GM11168 (cell line): ENCODE measurements around the gene C19orf33.

Source experiments
- in situ Hi-C: fragments of 300-500 bp; cut with MboI; formaldehyde crosslinking; loops from one replicate; pipeline ENCODE4 v1.12.0; 2022; ENCODE audit warnings: low sequenced_read_pairs; ENCODE audit not compliant: unreplicated experiment

C19orf33 gene

GRCh38 chr19:38277969-38278680 is 25.9 kb upstream of the C19orf33 start:
- in situ Hi-C loops = no loop called here

DNA sequence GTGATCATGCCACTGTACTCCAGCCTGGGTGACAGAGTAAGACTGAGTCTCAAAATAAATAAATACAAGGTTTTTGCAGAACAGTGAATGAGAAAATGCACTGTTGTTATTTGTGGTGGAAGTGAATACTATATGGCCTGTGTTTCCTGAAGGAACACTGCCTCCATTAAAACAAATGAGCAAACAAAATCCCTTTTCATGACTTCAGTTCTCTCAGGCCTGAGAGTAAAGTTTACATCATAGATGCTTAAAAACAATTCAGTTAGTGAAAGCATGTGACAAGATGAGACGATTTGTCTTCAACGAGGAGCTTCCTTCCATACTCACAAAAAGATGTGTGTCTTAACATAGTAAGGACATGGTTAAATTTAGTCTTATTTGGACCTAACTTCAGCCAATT is 25.3 kb upstream of the C19orf33 start:
- in situ Hi-C loops = no loop called here

DNA sequence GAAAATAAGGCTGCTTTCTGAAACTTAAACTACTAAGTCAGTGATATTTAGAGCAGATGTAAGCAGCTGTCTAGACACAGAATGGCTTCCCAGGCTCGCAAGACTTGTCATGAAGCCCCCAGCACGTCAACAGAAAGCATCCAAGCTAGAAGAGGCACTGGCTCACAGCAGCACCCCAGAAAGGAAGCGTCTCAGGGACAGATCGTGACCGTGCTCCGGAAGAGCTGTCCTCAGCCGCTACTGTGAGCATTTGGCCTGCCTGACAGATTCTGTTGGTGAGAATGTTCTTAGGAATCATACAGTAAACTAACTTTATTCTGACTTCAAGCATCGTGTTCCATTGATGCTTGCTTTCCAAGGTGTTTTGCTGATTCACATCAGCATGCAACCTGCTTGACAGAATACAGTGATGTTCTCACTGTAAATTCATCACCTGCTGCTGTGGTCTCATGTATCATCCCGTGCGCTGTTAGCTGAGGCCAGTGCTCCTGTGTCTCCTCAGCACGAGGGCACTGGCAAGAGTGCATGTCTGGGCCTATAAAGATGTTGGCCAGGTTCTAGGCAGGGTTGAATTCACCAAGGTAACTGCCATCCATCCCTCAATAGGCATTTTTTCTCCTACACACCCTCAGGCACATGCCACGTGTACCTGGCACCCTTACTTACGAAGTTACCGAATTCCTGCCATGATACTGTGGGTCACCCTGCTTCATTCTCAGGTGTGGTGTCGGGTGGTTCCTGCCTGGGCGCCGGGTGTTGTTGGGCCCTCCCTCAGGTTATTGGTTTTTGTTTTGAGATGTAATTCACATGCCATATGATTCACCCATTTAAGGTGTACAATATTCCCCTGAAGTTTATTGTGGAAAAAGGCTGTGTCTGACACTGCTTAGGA is 23.8 kb upstream of the C19orf33 start:
- in situ Hi-C loops = no loop called here

DNA sequence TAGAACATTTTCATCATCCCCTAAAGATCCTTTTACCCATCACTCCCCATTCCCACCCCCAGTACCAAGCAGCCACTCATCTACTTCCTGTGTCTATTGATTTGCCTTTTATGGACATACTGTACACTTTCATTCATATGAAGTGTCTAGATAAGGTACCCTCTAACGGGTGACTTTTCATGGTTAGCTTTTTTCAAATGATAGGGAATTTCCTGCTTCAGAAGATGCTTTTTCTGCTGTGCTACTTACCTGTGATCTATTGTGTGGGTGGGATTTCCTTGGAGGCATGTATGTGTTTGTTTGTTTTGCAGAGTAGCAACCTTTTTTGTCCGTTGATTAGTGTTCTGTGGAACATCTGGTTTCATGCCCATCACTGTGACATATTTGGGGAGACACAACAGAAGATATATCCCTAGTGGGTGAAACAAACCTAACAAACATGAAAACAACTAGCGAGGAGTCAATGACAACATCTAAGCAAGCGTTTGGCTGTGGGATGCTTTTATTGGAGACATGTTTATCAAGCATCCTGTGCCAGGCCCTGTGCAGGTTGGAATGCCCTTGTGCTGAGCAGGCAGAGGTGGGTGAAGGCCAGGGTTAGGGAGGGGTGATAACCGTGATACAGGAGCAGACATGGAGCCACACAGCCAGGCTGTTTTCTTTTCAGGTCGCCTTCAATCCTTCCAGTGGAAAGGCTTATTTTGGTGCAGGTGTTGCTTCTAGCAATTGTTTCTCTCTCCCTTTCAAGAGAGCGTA is 22.1 kb upstream of the C19orf33 start:
- in situ Hi-C loops = no loop called here

- in situ Hi-C loops = no loop called here
These were observed 20.8 kb upstream of the C19orf33 start for GRCh38 chr19:38283271-38283670.

DNA sequence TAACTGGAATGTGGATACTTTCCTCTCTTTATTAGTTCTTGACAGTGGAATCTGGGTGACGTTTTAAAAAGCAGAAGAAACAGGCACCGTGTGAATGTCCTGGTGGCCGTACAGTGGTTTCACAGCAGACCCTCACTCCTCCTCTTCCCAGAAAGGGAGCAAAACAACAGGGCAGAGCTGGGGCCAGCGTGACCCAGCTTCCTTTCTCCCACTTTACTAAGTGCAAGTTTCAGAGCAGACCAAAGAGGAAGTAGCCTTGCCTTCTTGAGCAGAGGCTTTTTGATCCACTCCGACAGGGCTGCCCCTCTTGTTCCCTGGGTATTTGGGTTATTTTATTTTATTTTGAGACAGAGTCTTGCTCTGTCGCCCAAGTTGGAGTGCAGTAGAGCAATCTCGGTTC is 19.6 kb upstream of the C19orf33 start:
- in situ Hi-C loops = no loop called here

DNA sequence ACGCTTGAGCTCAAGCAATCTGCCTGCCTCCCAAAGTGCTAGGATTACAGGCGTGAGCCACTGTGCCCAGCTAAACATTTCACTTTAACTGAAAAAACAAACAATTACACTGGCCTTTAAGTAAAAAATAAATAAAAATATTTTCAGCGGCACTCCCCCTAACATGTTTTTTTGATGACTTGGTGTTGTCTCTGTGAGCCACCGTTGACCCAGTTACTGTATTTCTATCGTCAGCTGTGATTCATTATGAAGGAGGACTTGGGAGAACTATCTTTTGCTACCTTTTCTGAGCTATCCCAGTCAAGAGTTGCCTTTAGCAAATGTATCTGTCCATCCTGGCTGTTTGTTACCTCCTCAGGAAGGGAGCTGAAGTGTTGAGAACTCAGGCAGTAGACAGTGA is 18.5 kb upstream of the C19orf33 start:
- in situ Hi-C loops = no loop called here

GRCh38 chr19:38287604-38288003 is 16.4 kb upstream of the C19orf33 start:
- in situ Hi-C loops = no loop called here

DNA sequence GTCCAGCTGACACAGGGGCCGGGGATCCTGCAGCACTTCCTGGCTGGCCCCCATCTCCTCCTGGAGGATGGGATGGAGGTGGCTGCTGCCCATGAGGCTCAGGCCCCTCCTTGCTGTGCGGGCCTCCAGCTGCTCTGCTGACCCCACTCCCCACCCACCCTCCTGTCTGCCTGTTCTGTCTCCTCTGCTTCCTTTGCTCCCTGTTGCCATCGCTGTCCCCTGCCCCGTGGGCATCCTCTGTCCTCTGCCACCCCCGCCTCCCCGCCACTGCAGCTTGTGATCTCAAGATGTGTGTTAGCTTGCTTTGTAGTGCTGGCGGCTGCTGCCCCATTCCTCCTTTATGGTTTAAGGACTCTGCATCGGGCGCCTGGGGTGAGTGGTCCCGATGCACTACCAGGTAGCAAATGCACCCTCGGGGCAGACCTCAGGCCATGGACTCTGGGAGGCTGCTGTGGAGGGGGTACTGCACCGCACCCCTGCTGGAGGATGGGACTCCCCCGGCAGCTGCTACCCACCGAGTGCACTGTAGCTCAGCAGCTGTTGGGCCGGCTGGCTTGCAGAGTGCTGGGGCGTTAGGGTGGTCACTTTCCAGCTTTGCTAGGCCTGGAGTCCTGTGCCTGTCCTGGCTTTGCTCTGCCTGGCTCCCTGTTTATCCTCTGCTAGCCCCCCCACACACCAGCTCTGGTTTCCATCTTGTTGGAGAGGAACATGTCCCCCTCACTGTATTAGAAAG is 15.8 kb upstream of the C19orf33 start:
- in situ Hi-C loops = no loop called here

- in situ Hi-C loops = no loop called here
These were observed 14.1 kb upstream of the C19orf33 start for GRCh38 chr19:38289955-38290354.

DNA sequence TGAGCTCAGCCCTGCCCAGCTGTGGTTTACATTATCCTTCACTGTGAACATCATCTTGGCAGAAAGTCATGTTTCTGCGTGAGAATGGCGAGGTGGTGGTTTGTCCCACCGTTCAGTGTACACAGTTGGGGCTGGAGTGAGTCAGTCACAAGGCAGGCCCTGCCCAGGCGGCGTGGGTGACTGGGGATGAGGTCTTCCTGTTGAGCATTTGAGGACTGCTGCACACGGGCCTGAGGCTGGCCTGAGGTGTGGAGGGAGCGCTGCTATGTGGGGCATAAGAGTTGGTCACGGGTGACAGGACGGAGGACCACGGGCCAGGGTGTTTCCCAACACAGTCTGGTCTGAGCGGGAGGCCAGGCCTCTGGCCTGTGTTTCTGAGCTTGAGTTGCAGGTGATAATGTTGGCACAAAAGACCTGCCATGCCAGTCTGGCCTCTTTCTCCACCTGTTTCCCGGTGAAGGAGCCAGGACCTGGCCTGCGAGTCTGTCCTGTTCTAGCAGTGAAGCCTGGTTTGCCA is 13.4 kb upstream of the C19orf33 start:
- in situ Hi-C loops = no loop called here

GRCh38 chr19:38291855-38292254 is 12.2 kb upstream of the C19orf33 start:
- in situ Hi-C loops = no loop called here

DNA sequence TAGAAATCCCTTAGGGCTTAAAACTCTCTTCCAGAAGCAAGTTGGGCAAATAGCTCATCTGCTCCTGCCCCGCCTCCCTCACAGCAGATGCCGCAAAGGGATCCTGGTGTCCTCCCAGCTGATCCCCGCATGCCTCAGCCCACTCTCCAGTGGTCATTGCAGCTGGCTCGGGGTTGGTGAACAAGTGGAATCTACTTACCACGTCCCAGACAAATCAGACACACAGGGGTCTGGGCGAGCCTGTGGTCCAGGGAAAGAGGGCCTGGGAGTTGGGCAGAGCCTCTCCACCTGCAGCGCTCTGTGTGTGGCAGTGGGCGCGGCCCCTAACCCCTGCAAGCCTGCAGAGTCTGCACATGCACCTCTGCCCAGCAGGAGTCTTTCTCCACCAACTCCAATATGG is 10.8 kb upstream of the C19orf33 start:
- in situ Hi-C loops = no loop called here

GRCh38 chr19:38294090-38294489 is 10.0 kb upstream of the C19orf33 start:
- in situ Hi-C loops = no loop called here

DNA sequence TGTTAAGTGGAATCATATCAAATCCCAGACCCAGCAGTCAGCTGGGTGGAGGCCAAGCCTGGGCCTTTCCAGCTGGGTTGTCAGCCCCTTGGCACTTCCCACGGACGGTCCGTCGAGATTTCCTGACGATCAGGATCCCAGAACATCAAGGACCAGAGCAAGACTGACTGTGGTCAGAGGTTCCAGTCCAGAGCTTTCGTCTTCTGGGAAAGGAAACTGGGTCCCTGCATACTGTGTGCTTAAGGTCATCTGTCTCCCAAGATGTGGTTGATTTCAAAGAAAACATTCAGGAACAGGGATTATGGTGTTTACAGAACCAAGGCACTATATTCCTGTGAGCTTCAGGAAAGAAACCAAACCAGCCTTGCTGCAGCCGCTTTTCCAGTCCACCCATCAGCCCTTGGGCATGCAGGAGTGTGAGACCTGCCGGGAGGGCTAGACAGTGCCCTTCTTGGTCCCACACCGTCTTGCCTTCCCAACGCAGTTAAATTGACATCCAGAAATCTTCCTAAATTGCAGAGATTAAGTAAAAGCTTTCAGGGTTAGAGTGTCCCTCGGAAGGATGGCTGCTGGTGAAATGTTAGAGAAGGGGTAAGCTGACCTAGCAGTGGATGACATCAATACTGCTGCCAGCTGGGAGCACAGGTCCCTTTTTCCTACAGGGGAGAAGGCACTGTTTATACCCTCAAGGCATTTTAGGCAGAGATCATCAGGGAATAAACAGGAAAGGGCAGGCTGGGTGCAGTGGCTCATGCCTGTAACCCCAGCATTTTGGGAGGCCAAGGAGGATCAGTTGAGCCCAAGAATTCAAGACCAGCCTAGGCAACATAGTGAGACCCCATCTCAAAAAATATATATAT is 5.0 kb upstream of the C19orf33 start:
- in situ Hi-C loops = no loop called here

- in situ Hi-C loops = no loop called here
These were observed 358 bp downstream of the C19orf33 start for GRCh38 chr19:38304352-38304865.

GRCh38 chr19:38304866-38305429 is 897 bp downstream of the C19orf33 start:
- in situ Hi-C loops = no loop called here

GRCh38 chr19:38306236-38306635 is 2.2 kb downstream of the C19orf33 start:
- in situ Hi-C loops = no loop called here

- in situ Hi-C loops = no loop called here
These were observed 3.0 kb downstream of the C19orf33 start for GRCh38 chr19:38307076-38307475.
